Endodermal cell (in vitro differentiated cells): ENCODE results near the gene ING2. TPM values are rescaled to one million over a fixed set of nuclear protein-coding genes. Genes with fewer than 3 reads are reported as not detected.

ENCODE experiments used
- DNase-seq: peaks from one replicate; pipeline ENCODE4 v3.0.0-alpha.2; 2017
- H3K27ac ChIP-seq: 2 replicates; pipeline ENCODE4 v1.5.1; 2013; ENCODE audit warnings: mild to moderate bottlenecking, low read depth, low read length, moderate library complexity
- H3K27me3 ChIP-seq: 2 replicates; pipeline ENCODE4 v1.6.1; 2013; ENCODE audit warnings: mild to moderate bottlenecking, low read length, moderate library complexity; ENCODE audit not compliant: insufficient read depth, control insufficient read depth, poor library complexity, severe bottlenecking
- H3K36me3 ChIP-seq: 2 replicates; pipeline ENCODE4 v1.7.0; 2013; ENCODE audit warnings: mild to moderate bottlenecking, low read length, moderate library complexity; ENCODE audit not compliant: control insufficient read depth, insufficient read depth
- H3K4me1 ChIP-seq: one replicate; pipeline ENCODE4 v1.7.0; 2013; ENCODE audit warnings: low read length; ENCODE audit not compliant: control insufficient read depth, insufficient read depth
- H3K4me3 ChIP-seq: 2 replicates; pipeline ENCODE4 v1.5.1; 2013; ENCODE audit warnings: mild to moderate bottlenecking, low read length, moderate library complexity
- H3K9ac ChIP-seq: 2 replicates; pipeline ENCODE4 v1.6.1; 2013; ENCODE audit warnings: mild to moderate bottlenecking, low read length, moderate library complexity; ENCODE audit not compliant: poor library complexity, severe bottlenecking; ENCODE audit errors: extremely low read depth
- H3K9me3 ChIP-seq: 2 replicates; pipeline ENCODE4 v1.6.1; 2013; ENCODE audit warnings: mild to moderate bottlenecking, low read length, moderate library complexity; ENCODE audit not compliant: control insufficient read depth
- H3K27ac Mint-ChIP-seq: 2 replicates; pipeline ENCODE4 v1.8.0; 2020; ENCODE audit warnings: mixed read lengths
- H3K27me3 Mint-ChIP-seq: 2 replicates; pipeline ENCODE4 v1.8.0; 2021; ENCODE audit warnings: mild to moderate bottlenecking, mixed read lengths; ENCODE audit not compliant: insufficient read depth
- H3K36me3 Mint-ChIP-seq: 2 replicates; pipeline ENCODE4 v1.8.0; 2020; ENCODE audit warnings: low read depth, mixed read lengths
- H3K4me1 Mint-ChIP-seq: 2 replicates; pipeline ENCODE4 v1.8.0; 2020; ENCODE audit warnings: mixed read lengths
- H3K4me3 Mint-ChIP-seq: 2 replicates; pipeline ENCODE4 v1.8.0; 2020; ENCODE audit warnings: mild to moderate bottlenecking, moderate library complexity, mixed read lengths
- H3K9me3 Mint-ChIP-seq: 2 replicates; pipeline ENCODE4 v1.8.0; 2020; ENCODE audit warnings: mild to moderate bottlenecking, mixed read lengths
- WGBS, 2 experiments: methylation state at CpG; one replicate each; pipeline versions ENCODE4 v1.1.5 to v1.1.7; 2013; ENCODE audit warnings: missing lambda C conversion rate in 2 of 2, mixed read lengths in 1 of 2; ENCODE audit not compliant: insufficient coverage in 1 of 2, insufficient read length in 1 of 2; 5-methylcytosine and 5-hydroxymethylcytosine counted together
- total RNA-seq, 2 donors: library from RNA; stranded (reverse); fragmentation: NEBNext Ultra II Directional in 1 of 2; extraction: Animal tissue kit (Norgen Biotek cat#: 25700) in 1 of 2; gene quantifications; 2 replicates in 1 of 2; 3 replicates in 1 of 2; pipeline ENCODE4 v1.2.1, GENCODE V29; 2021
- TF ChIP-seq, protein P1 (sequence below): fragments of 200-600 bp; sonication (generic); conservative IDR thresholded peaks from 2 replicates; pipeline ENCODE4 v1.5.0; 2021; ENCODE audit warnings: antibody characterized with exemption, mild to moderate bottlenecking

ING2 gene
- total RNA-seq, 2 donors from 2014 or later: 16.9 to 19.8 TPM

DNA sequence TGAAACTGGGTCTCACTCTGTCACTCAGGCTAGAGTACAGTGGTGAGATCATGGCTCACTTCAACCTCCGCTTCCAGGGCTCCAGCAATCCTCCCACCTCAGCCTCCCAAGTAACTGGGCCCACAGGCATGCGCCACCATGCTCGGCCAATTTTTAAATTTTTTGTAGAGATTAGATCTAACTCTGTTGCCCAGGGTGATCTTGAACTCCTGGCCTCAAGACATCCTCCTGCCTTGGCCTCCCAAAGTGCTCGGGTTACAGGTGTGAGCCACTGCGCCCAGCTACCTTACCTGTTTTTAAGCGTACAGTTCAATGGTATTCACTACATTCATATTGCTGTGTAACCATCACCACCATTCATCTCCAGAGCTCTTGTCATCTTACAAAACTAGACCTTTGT lies 41.5 kb downstream of the ING2 start:
- WGBS, 2 experiments: 94 to 100% methylated on average over 4 to 6 of the region's 6 CpGs
- Histone ChIP-seq H3K9me3 (no peaks in the 10 kb centered on the region), H3K27me3 (no peaks in the 10 kb centered on the region), H3K4me3 (no peak overlapping the region), H3K4me1 (peaks cover 3% of the 10 kb centered on the region), H3K9ac (no peak overlapping the region), H3K27ac (no peak overlapping the region), H3K36me3 (no peaks in the 10 kb centered on the region)
- H3K9me3 Mint-ChIP-seq: peaks cover 12% of the 10 kb centered on the region
- no peaks in the 10 kb centered on the region for H3K27me3 Mint-ChIP-seq
- H3K27ac Mint-ChIP-seq: no peak overlapping the region
- TF ChIP-seq, protein P1, sequence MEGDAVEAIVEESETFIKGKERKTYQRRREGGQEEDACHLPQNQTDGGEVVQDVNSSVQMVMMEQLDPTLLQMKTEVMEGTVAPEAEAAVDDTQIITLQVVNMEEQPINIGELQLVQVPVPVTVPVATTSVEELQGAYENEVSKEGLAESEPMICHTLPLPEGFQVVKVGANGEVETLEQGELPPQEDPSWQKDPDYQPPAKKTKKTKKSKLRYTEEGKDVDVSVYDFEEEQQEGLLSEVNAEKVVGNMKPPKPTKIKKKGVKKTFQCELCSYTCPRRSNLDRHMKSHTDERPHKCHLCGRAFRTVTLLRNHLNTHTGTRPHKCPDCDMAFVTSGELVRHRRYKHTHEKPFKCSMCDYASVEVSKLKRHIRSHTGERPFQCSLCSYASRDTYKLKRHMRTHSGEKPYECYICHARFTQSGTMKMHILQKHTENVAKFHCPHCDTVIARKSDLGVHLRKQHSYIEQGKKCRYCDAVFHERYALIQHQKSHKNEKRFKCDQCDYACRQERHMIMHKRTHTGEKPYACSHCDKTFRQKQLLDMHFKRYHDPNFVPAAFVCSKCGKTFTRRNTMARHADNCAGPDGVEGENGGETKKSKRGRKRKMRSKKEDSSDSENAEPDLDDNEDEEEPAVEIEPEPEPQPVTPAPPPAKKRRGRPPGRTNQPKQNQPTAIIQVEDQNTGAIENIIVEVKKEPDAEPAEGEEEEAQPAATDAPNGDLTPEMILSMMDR: no peak
- H3K4me3 Mint-ChIP-seq: no peak overlapping the region
- H3K36me3 Mint-ChIP-seq: no peaks in the 10 kb centered on the region
- H3K4me1 Mint-ChIP-seq: peaks cover 4% of the 10 kb centered on the region
- no peak for DNase-seq

DNA sequence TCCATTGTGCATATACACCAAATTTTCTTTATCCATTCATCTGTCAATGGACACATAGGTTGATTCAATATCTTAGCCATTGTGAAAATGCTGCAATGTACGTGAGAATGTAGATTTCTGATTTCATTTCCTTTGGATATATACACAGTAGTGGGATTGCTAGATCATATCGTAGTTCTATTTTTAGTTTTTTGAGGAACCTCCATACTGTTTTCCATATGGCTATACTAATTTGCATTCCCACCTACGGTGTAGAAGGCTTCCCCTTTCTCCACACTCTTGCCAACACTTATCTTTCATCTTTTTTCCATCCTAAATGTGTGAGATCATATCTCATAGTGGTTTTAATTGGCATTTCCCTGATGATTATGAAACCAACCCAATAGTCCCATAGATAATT lies 43.4 kb downstream of the ING2 start:
- Histone ChIP-seq H3K27me3 (no peaks in the 10 kb centered on the region), H3K36me3 (no peaks in the 10 kb centered on the region), H3K4me3 (no peak overlapping the region), H3K9ac (no peak overlapping the region), H3K9me3 (no peaks in the 10 kb centered on the region), H3K4me1 (no peaks in the 10 kb centered on the region), H3K27ac (no peak overlapping the region)
- DNase-seq: no peak
- no peak overlapping the region for H3K4me3 Mint-ChIP-seq
- peaks cover 17% of the 10 kb centered on the region for H3K9me3 Mint-ChIP-seq
- H3K27ac Mint-ChIP-seq: no peak overlapping the region
- no peaks in the 10 kb centered on the region for H3K27me3 Mint-ChIP-seq
- WGBS, 2 experiments: 91 to 96% methylated on average over 3 of the region's 3 CpGs
- TF ChIP-seq, protein P1: no peak
- H3K4me1 Mint-ChIP-seq: no peaks in the 10 kb centered on the region
- H3K36me3 Mint-ChIP-seq: no peaks in the 10 kb centered on the region

GRCh38 chr4:183550345-183551093 lies 45.7 kb downstream of the ING2 start:
- H3K27me3 ChIP-seq: no peaks in the 10 kb centered on the region
- Mint-ChIP-seq H3K4me3 (no peak overlapping the region), H3K27ac (no peak overlapping the region), H3K9me3 (peaks cover 7% of the 10 kb centered on the region), H3K36me3 (no peaks in the 10 kb centered on the region), H3K4me1 (no peaks in the 10 kb centered on the region), H3K27me3 (no peaks in the 10 kb centered on the region)
- H3K27ac ChIP-seq: no peak overlapping the region
- TF ChIP-seq, protein P1: no peak
- no peak overlapping the region for H3K4me3 ChIP-seq
- WGBS, 2 experiments: 81 to 88% methylated on average over 4 to 5 of the region's 5 CpGs
- H3K9ac ChIP-seq: no peak overlapping the region
- no peaks in the 10 kb centered on the region for H3K9me3 ChIP-seq
- no peak for DNase-seq
- H3K36me3 ChIP-seq: no peaks in the 10 kb centered on the region
- no peaks in the 10 kb centered on the region for H3K4me1 ChIP-seq
